ENCODE measurements around the gene BTBD9. TPM values are rescaled to one million over a fixed set of nuclear protein-coding genes. Genes with fewer than 3 reads are reported as not detected.

Gene BTBD9
- total RNA-seq, result 10 to 100 TPM in 1 of 2 experiments, 1 to 10 TPM in 1; 8.2 to 12.2 TPM

GRCh38 chr6:38639498-38640215 lies at the start of gene BTBD9:
BTBD9 (minus strand) TSS chr6:38639929.
- ATAC-seq (peak; percentile 71), DNase-seq (peak; percentile 89)
- ChIA-PET CTCF (interaction anchor here (0.7 to 0.8 kb wide), 2 partner anchors 68 to 70 kb away, joined by 3 read pairs; no protein-coding TSS in a partner anchor), POLR2A (interaction anchor here (0.6 to 1.2 kb wide), 3 partner anchors 67 to 1354 kb away, joined by 3 to 4 read pairs (median 3); no protein-coding TSS in a partner anchor)
- no peaks in the 10 kb centered on the region for H3K9me3 Mint-ChIP-seq (ENCODE audit: low read depth)
- intact Hi-C loops (cut with DNase I, micrococcal nuclease), result loop anchor here (1.0 to 5.0 kb wide), 6 partner anchors 33 to 820 kb away; partner anchors contain the start of genes GLO1 (in 2 of the 2), SAYSD1 (in 1 of the 2) and ZFAND3 (in 1 of the 2)
- peak within 1 kb of the TSS; percentile 82 for H3K27ac Mint-ChIP-seq
- no peaks in the 10 kb centered on the region for H3K36me3 Mint-ChIP-seq (ENCODE audit: low read depth)
- H3K4me1 Mint-ChIP-seq, result peaks cover 40% of the 10 kb centered on the region
- H3K4me3 Mint-ChIP-seq, result peak within 1 kb of the TSS; percentile 82
- H3K27me3 Mint-ChIP-seq, result no peaks in the 10 kb centered on the region

DNA sequence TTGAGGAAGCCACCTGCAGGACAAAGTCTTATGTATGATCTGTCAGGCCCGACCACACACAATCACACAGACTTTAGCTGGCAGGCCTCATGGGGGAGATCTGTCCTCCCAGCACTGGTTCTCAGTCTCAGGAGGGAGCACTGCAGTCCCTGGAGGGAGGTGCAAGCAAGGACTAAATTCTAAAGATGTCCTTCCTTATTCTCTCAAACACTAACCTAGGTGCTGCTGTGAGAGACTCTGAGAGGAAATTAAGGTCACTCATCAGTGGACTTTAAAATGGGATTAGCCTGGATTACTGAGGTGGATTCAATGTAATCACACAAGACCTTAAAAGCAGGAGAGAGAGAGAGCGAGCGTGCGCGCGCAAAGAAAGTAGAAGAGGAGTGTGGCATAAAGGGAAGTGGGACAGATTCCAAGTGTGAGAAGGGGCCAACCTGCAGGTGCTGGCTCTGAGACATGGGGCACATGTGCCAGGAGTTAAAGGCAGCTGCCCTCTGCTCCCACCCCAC lies 48.9 kb upstream of the BTBD9 start:
- ChIA-PET POLR2A (no interaction called here), CTCF (no interaction called here)
- ATAC-seq, result no peak
- Mint-ChIP-seq H3K27me3 (no peaks in the 10 kb centered on the region), H3K4me1 (peaks cover 10% of the 10 kb centered on the region), H3K27ac (peak overlapping the region; percentile 27), H3K9me3 (ENCODE audit: low read depth) (no peaks in the 10 kb centered on the region), H3K36me3 (ENCODE audit: low read depth) (peaks cover 27% of the 10 kb centered on the region), H3K4me3 (no peak overlapping the region)
- DNase-seq, result no peak
- intact Hi-C loops (cut with DNase I, micrococcal nuclease), result no loop called here

GRCh38 chr6:38687549-38687948 lies 47.8 kb upstream of the BTBD9 start:
- no peaks in the 10 kb centered on the region for H3K9me3 Mint-ChIP-seq (ENCODE audit: low read depth)
- H3K4me3 Mint-ChIP-seq, result no peak overlapping the region
- no peak for DNase-seq
- ChIA-PET POLR2A (no interaction called here), CTCF (interaction anchor here (0.6 kb wide), 1 partner anchor 73 kb away, joined by 7 read pairs; no protein-coding TSS in a partner anchor)
- no peaks in the 10 kb centered on the region for H3K27me3 Mint-ChIP-seq
- intact Hi-C loops (cut with DNase I, micrococcal nuclease), result no loop called here
- peaks cover 30% of the 10 kb centered on the region for H3K36me3 Mint-ChIP-seq (ENCODE audit: low read depth)
- no peak overlapping the region for H3K27ac Mint-ChIP-seq
- ATAC-seq, result no peak
- peaks cover 10% of the 10 kb centered on the region for H3K4me1 Mint-ChIP-seq

- Mint-ChIP-seq H3K27ac (peak overlapping the region; percentile 48), H3K27me3 (no peaks in the 10 kb centered on the region), H3K36me3 (ENCODE audit: low read depth) (peaks cover 29% of the 10 kb centered on the region), H3K9me3 (ENCODE audit: low read depth) (no peaks in the 10 kb centered on the region), H3K4me3 (no peak overlapping the region), H3K4me1 (peaks cover 10% of the 10 kb centered on the region)
- ChIA-PET POLR2A (interaction anchor here (0.6 kb wide), 1 partner anchor 94 kb away, joined by 3 read pairs; no protein-coding TSS in a partner anchor), CTCF (interaction anchor here (0.6 kb wide), 1 partner anchor 73 kb away, joined by 7 read pairs; no protein-coding TSS in a partner anchor)
- intact Hi-C loops (cut with DNase I, micrococcal nuclease), result no loop called here
- DNase-seq, result no peak
- no peak for ATAC-seq
Observed at GRCh38 chr6:38687043-38687353, 47.3 kb upstream of the BTBD9 start.

- H3K9me3 Mint-ChIP-seq (ENCODE audit: low read depth), result no peaks in the 10 kb centered on the region
- no peak overlapping the region for H3K4me3 Mint-ChIP-seq
- H3K4me1 Mint-ChIP-seq, result peaks cover 10% of the 10 kb centered on the region
- no peak overlapping the region for H3K27ac Mint-ChIP-seq
- H3K36me3 Mint-ChIP-seq (ENCODE audit: low read depth), result peaks cover 31% of the 10 kb centered on the region
- H3K27me3 Mint-ChIP-seq, result no peaks in the 10 kb centered on the region
- CTCF ChIA-PET, result interaction anchor here (0.6 kb wide), 1 partner anchor 187 kb away, joined by 3 read pairs; no protein-coding TSS in a partner anchor
- POLR2A ChIA-PET, result interaction anchor here (0.6 kb wide), 1 partner anchor 94 kb away, joined by 3 read pairs; no protein-coding TSS in a partner anchor
- DNase-seq, result no peak
- intact Hi-C loops (cut with DNase I, micrococcal nuclease), result no loop called here
- no peak for ATAC-seq
Observed at GRCh38 chr6:38686270-38687042, 46.7 kb upstream of the BTBD9 start.

- intact Hi-C loops (cut with DNase I, micrococcal nuclease), result no loop called here
- Mint-ChIP-seq H3K9me3 (ENCODE audit: low read depth) (no peaks in the 10 kb centered on the region), H3K27ac (peak overlapping the region; percentile 11), H3K36me3 (ENCODE audit: low read depth) (peaks cover 36% of the 10 kb centered on the region), H3K27me3 (no peaks in the 10 kb centered on the region), H3K4me3 (no peak overlapping the region), H3K4me1 (peaks cover 7% of the 10 kb centered on the region)
- no peak for DNase-seq
- ChIA-PET CTCF (interaction anchor here (0.7 kb wide), 1 partner anchor 114 kb away, joined by 3 read pairs; no protein-coding TSS in a partner anchor), POLR2A (no interaction called here)
- ATAC-seq, result no peak
Observed at GRCh38 chr6:38684904-38685303, 45.2 kb upstream of the BTBD9 start.

DNA sequence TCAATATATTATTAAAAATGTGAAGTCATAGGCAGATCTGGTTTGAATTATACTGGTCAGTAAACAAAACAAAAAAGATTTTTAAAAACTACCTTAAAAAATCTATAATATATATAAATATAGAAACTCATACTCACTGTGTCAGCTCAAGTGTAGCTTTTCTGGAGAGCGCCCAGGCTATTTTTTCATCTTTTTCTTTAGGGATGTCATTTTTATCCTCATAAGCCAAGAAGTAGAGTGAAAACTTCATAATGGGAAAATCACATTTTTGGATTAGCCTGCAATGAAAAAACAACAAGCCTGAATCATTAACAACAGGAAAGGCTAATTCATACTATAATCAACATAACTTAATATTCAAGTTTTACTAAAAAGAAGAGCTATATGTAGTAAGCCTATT lies 44.5 kb upstream of the BTBD9 start:
- Mint-ChIP-seq H3K27ac (no peak overlapping the region), H3K36me3 (ENCODE audit: low read depth) (peaks cover 37% of the 10 kb centered on the region), H3K4me1 (peaks cover 7% of the 10 kb centered on the region), H3K9me3 (ENCODE audit: low read depth) (no peaks in the 10 kb centered on the region), H3K27me3 (no peaks in the 10 kb centered on the region), H3K4me3 (no peak overlapping the region)
- intact Hi-C loops (cut with DNase I, micrococcal nuclease), result no loop called here
- ChIA-PET POLR2A (no interaction called here), CTCF (interaction anchor here (0.7 kb wide), 1 partner anchor 114 kb away, joined by 3 read pairs; no protein-coding TSS in a partner anchor)
- DNase-seq (no peak), ATAC-seq (no peak)

- intact Hi-C loops (cut with DNase I, micrococcal nuclease), result no loop called here
- no peak overlapping the region for H3K4me3 Mint-ChIP-seq
- CTCF ChIA-PET, result no interaction called here
- POLR2A ChIA-PET, result no interaction called here
- H3K9me3 Mint-ChIP-seq (ENCODE audit: low read depth), result no peaks in the 10 kb centered on the region
- H3K27ac Mint-ChIP-seq, result no peak overlapping the region
- H3K27me3 Mint-ChIP-seq, result no peaks in the 10 kb centered on the region
- DNase-seq (no peak), ATAC-seq (no peak)
- peaks cover 43% of the 10 kb centered on the region for H3K36me3 Mint-ChIP-seq (ENCODE audit: low read depth)
- peaks cover 7% of the 10 kb centered on the region for H3K4me1 Mint-ChIP-seq
Observed at GRCh38 chr6:38681850-38682249, 42.1 kb upstream of the BTBD9 start.

DNA sequence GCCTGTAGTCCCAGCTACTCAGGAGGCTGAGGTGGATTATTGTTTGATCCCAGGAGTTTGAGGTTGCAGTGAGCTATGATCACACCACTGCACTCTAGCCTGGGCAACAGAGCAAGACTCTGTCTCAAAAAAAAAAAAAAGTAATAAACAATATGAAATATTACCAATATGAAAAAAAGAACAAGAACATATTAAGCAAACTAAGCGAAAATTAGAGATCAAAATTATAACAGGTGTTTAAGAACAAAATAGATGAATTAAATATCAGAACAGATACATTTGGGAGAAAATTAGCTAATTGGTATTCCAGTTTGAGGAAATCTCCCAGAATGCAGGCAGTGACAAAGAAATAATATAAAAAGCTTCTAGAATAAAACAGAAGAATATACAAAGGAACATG lies 39.9 kb upstream of the BTBD9 start:
- ChIA-PET POLR2A (interaction anchor here (0.6 kb wide), 1 partner anchor 37 kb away, joined by 3 read pairs; no protein-coding TSS in a partner anchor), CTCF (no interaction called here)
- intact Hi-C loops (cut with DNase I, micrococcal nuclease), result loop anchor here (10.0 kb wide), 2 partner anchors 105 to 985 kb away; partner anchors contain the start of gene MDGA1 (in 1 of the 2)

GRCh38 chr6:38678178-38678760 lies 38.5 kb upstream of the BTBD9 start:
- H3K9me3 Mint-ChIP-seq (ENCODE audit: low read depth), result peaks cover 8% of the 10 kb centered on the region
- H3K27me3 Mint-ChIP-seq, result no peaks in the 10 kb centered on the region
- H3K4me3 Mint-ChIP-seq, result no peak overlapping the region
- H3K36me3 Mint-ChIP-seq (ENCODE audit: low read depth), result peaks cover 59% of the 10 kb centered on the region
- ChIA-PET POLR2A (no interaction called here), CTCF (no interaction called here)
- ATAC-seq (no peak), DNase-seq (no peak)
- intact Hi-C loops (cut with DNase I, micrococcal nuclease), result loop anchor here (10.0 kb wide), 2 partner anchors 103 to 983 kb away; partner anchors contain the start of gene MDGA1 (in 1 of the 2)
- H3K27ac Mint-ChIP-seq, result peak overlapping the region; percentile 51
- H3K4me1 Mint-ChIP-seq, result peaks cover 23% of the 10 kb centered on the region

More for the DNA sequence above, 39.9 kb upstream of the BTBD9 start:
- no peak for DNase-seq
- Mint-ChIP-seq H3K4me1 (peaks cover 11% of the 10 kb centered on the region), H3K36me3 (ENCODE audit: low read depth) (peaks cover 56% of the 10 kb centered on the region), H3K9me3 (ENCODE audit: low read depth) (peaks cover 5% of the 10 kb centered on the region), H3K27ac (no peak overlapping the region), H3K27me3 (no peaks in the 10 kb centered on the region), H3K4me3 (no peak overlapping the region)
- ATAC-seq, result no peak

- peaks cover 31% of the 10 kb centered on the region for H3K4me1 Mint-ChIP-seq
- intact Hi-C loops (cut with DNase I, micrococcal nuclease), result loop anchor here (10.0 kb wide), 2 partner anchors 102 to 982 kb away; partner anchors contain the start of gene MDGA1 (in 1 of the 2)
- no peak for DNase-seq
- no peak overlapping the region for H3K4me3 Mint-ChIP-seq
- peaks cover 55% of the 10 kb centered on the region for H3K36me3 Mint-ChIP-seq (ENCODE audit: low read depth)
- ChIA-PET CTCF (no interaction called here), POLR2A (no interaction called here)
- H3K9me3 Mint-ChIP-seq (ENCODE audit: low read depth), result peaks cover 8% of the 10 kb centered on the region
- H3K27ac Mint-ChIP-seq, result no peak overlapping the region
- no peaks in the 10 kb centered on the region for H3K27me3 Mint-ChIP-seq
- no peak for ATAC-seq
Observed at GRCh38 chr6:38676974-38677544, 37.3 kb upstream of the BTBD9 start.
